ENCODE results near the gene ADGRB3.

- TF ChIP-seq, protein P1, sequence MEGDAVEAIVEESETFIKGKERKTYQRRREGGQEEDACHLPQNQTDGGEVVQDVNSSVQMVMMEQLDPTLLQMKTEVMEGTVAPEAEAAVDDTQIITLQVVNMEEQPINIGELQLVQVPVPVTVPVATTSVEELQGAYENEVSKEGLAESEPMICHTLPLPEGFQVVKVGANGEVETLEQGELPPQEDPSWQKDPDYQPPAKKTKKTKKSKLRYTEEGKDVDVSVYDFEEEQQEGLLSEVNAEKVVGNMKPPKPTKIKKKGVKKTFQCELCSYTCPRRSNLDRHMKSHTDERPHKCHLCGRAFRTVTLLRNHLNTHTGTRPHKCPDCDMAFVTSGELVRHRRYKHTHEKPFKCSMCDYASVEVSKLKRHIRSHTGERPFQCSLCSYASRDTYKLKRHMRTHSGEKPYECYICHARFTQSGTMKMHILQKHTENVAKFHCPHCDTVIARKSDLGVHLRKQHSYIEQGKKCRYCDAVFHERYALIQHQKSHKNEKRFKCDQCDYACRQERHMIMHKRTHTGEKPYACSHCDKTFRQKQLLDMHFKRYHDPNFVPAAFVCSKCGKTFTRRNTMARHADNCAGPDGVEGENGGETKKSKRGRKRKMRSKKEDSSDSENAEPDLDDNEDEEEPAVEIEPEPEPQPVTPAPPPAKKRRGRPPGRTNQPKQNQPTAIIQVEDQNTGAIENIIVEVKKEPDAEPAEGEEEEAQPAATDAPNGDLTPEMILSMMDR (IDR thresholded peaks at IDR 0.05): no peak
- no peak for TF ChIP-seq POLR2A (IDR thresholded peaks at IDR 0.05)
- TF ChIP-seq POLR2AphosphoS5 (IDR thresholded peaks at IDR 0.05; ENCODE audit: insufficient read depth in 1 of 2, low read depth in 1 of 2): no peak
These were observed 756.0 kb downstream of the ADGRB3 start for GRCh38 chr6:69391106-69391505.
